ENCODE results near the gene DLGAP4. TPM values are rescaled to one million over a fixed set of nuclear protein-coding genes. Genes with fewer than 3 reads are reported as not detected.
"Not testable (repeated sequence)": the region's sequence is repeated elsewhere in the genome, so short reads cannot be mapped to it uniquely, and the experiment has no call there.

DLGAP4 gene
- total RNA-seq, 4 donors from 2014 or later, result 33.5 to 159 (median 56.6) TPM

DNA sequence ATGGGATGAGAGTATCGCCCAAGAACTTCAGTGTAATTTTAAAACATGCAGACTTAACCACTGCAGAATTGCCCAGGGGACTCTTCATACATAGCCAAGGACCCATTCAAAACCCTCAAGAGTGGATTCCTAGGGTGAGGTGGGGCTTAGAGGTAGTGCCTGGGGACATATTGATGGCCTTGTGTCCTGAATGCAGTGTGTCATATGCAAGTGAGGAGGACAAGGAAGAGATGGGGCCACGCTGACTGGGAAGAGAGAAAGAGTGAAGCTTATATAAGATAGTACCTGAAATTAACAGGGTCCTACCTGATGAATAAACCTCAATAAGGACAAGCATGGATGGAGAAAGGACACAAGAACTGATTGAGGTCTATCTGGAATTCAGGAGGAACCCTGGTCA, 249.1 kb downstream of the DLGAP4 start:
- Histone ChIP-seq H3K4me3 (no peak overlapping the region), H3K9me3 (no peaks in the 10 kb centered on the region), H3K4me1 (no peaks in the 10 kb centered on the region), H3K27ac (no peak overlapping the region), H3K27me3 (no peaks in the 10 kb centered on the region), H3K36me3 (no peaks in the 10 kb centered on the region)
- DNase-seq, result no peak
- TF ChIP-seq, protein P1, sequence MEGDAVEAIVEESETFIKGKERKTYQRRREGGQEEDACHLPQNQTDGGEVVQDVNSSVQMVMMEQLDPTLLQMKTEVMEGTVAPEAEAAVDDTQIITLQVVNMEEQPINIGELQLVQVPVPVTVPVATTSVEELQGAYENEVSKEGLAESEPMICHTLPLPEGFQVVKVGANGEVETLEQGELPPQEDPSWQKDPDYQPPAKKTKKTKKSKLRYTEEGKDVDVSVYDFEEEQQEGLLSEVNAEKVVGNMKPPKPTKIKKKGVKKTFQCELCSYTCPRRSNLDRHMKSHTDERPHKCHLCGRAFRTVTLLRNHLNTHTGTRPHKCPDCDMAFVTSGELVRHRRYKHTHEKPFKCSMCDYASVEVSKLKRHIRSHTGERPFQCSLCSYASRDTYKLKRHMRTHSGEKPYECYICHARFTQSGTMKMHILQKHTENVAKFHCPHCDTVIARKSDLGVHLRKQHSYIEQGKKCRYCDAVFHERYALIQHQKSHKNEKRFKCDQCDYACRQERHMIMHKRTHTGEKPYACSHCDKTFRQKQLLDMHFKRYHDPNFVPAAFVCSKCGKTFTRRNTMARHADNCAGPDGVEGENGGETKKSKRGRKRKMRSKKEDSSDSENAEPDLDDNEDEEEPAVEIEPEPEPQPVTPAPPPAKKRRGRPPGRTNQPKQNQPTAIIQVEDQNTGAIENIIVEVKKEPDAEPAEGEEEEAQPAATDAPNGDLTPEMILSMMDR (IDR thresholded peaks at IDR 0.05), result no peak
- TF ChIP-seq POLR2AphosphoS5 (IDR thresholded peaks at IDR 0.05) (no peak), EP300 (IDR thresholded peaks at IDR 0.05; ENCODE audit: low read depth) (no peak), POLR2A (IDR thresholded peaks at IDR 0.05) (no peak)
- intact Hi-C loops (cut with DNase I; ENCODE audit: low total_unique reads), result loop anchor here (5.0 kb wide), 1 partner anchor 37 kb away; no protein-coding TSS in a partner anchor
- WGBS, 2 donors (ENCODE audit: low coverage in 1 of 2), result 92 to 94% methylated on average over 2 of the region's 2 CpGs
- in situ Hi-C loops (cut with MboI; ENCODE audit: low pct_ligation_motif_present in 1 of 4, low pct_unique_long_range_greater_than_20kb in 1 of 4, low sequenced_read_pairs in 3 of 4), result loop anchor here in 2 of 4 donors (10.0 to 25.0 kb wide), 2 partner anchors 50 to 207 kb away; partner anchors contain the start of genes RAB5IF (in 2 of the 2) and DSN1 (in 1 of the 2)

DNA sequence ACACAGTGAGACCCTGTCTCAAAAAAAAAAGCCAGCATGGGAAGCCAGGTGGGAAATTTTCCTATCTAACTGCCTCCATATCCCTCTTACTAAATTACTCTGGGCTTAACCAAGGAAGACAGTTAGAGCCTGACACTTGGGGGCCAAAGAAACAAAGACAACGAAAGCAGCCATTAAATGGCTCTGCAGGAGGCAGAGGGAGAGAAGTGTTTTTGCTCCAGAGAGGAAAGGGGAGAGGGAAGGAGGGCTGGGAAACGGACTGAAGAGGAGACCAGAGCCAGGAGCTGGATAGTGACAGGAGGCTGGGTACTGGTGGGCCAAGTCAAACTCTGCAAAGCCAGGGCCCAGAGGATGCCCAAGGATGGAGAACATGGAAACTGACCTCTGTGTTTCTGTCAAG, 256.6 kb downstream of the DLGAP4 start:
- H3K9me3 ChIP-seq, result no peaks in the 10 kb centered on the region
- no peaks in the 10 kb centered on the region for H3K36me3 ChIP-seq
- no peak for DNase-seq
- no peak overlapping the region for H3K4me3 ChIP-seq
- TF ChIP-seq EP300 (IDR thresholded peaks at IDR 0.05; ENCODE audit: low read depth) (no peak), POLR2AphosphoS5 (IDR thresholded peaks at IDR 0.05) (no peak), POLR2A (IDR thresholded peaks at IDR 0.05) (no peak)
- TF ChIP-seq, protein P1 (IDR thresholded peaks at IDR 0.05), result no peak
- H3K27me3 ChIP-seq, result no peaks in the 10 kb centered on the region
- no peak overlapping the region for H3K27ac ChIP-seq
- in situ Hi-C loops (cut with MboI; ENCODE audit: low pct_ligation_motif_present in 1 of 4, low pct_unique_long_range_greater_than_20kb in 1 of 4, low sequenced_read_pairs in 3 of 4) (loop anchor here in 1 of 4 donors (25.0 kb wide), 1 partner anchor 200 kb away; the partner anchor contains the start of gene DSN1), intact Hi-C loops (cut with DNase I; ENCODE audit: low total_unique reads) (no loop called here)
- H3K4me1 ChIP-seq, result no peaks in the 10 kb centered on the region
- 40 to 92% methylated on average over 1 to 2 of the region's 2 CpGs for WGBS, 2 donors (ENCODE audit: low coverage in 1 of 2)

GRCh38 chr20:36563374-36563773, 257.2 kb downstream of the DLGAP4 start:
- H3K4me1 ChIP-seq, result no peaks in the 10 kb centered on the region
- no peak for DNase-seq
- H3K36me3 ChIP-seq, result no peaks in the 10 kb centered on the region
- 67% methylated on average over 1 of the region's 1 CpG; no CpG with 5 or more reads in 1 of the 2 donors for WGBS, 2 donors (ENCODE audit: low coverage in 1 of 2)
- no peak overlapping the region for H3K27ac ChIP-seq
- in situ Hi-C loops (cut with MboI; ENCODE audit: low pct_ligation_motif_present in 1 of 4, low pct_unique_long_range_greater_than_20kb in 1 of 4, low sequenced_read_pairs in 3 of 4) (loop anchor here in 1 of 4 donors (25.0 kb wide), 1 partner anchor 199 kb away; the partner anchor contains the start of gene DSN1), intact Hi-C loops (cut with DNase I; ENCODE audit: low total_unique reads) (no loop called here)
- no peaks in the 10 kb centered on the region for H3K9me3 ChIP-seq
- TF ChIP-seq EP300 (IDR thresholded peaks at IDR 0.05; ENCODE audit: low read depth) (no peak), POLR2A (IDR thresholded peaks at IDR 0.05) (no peak), POLR2AphosphoS5 (IDR thresholded peaks at IDR 0.05) (no peak)
- TF ChIP-seq, protein P1 (IDR thresholded peaks at IDR 0.05), result no peak
- H3K4me3 ChIP-seq, result no peak overlapping the region
- H3K27me3 ChIP-seq, result no peaks in the 10 kb centered on the region

GRCh38 chr20:36564078-36564725, 258.1 kb downstream of the DLGAP4 start:
- H3K4me1 ChIP-seq; H3K9me3 ChIP-seq; H3K36me3 ChIP-seq; H3K4me3 ChIP-seq; H3K27me3 ChIP-seq; H3K27ac ChIP-seq; intact Hi-C loops (cut with DNase I; ENCODE audit: low total_unique reads); DNase-seq: not testable (repeated sequence)
- WGBS, 2 donors (ENCODE audit: low coverage in 1 of 2), result 85 to 88% methylated on average over 8 to 13 of the region's 13 CpGs
- in situ Hi-C loops (cut with MboI; ENCODE audit: low pct_ligation_motif_present in 1 of 4, low pct_unique_long_range_greater_than_20kb in 1 of 4, low sequenced_read_pairs in 3 of 4), result loop anchor here in 1 of 4 donors (25.0 kb wide), 1 partner anchor 198 kb away; the partner anchor contains the start of gene DSN1

- in situ Hi-C loops (cut with MboI; ENCODE audit: low pct_ligation_motif_present in 1 of 4, low pct_unique_long_range_greater_than_20kb in 1 of 4, low sequenced_read_pairs in 3 of 4), result loop anchor here in 1 of 4 donors (25.0 kb wide), 1 partner anchor 198 kb away; the partner anchor contains the start of gene DSN1
- not testable (repeated sequence) for H3K9me3 ChIP-seq, H3K4me1 ChIP-seq, H3K27ac ChIP-seq, H3K4me3 ChIP-seq, H3K27me3 ChIP-seq, H3K36me3 ChIP-seq, DNase-seq
- WGBS, 2 donors (ENCODE audit: low coverage in 1 of 2), result 66 to 83% methylated on average over 3 to 6 of the region's 6 CpGs
- intact Hi-C loops (cut with DNase I; ENCODE audit: low total_unique reads), result loop anchor here (5.0 kb wide), 1 partner anchor 38 kb away; no protein-coding TSS in a partner anchor
Observed at GRCh38 chr20:36564726-36565121, 258.6 kb downstream of the DLGAP4 start.
